GM21528 (cell line): ENCODE results near the gene CMTM3.
"Not testable (repeated sequence)": the region's sequence is repeated elsewhere in the genome, so short reads cannot be mapped to it uniquely, and the experiment has no call there.

Source experiments
- ATAC-seq: cut with Tn5 transposase; IDR thresholded peaks from one replicate; pipeline ENCODE4 v1.9.1; 2021; ENCODE audit warnings: mild to moderate bottlenecking, moderate library complexity; ENCODE audit not compliant: unreplicated experiment, low FRiP score

CMTM3 gene

GRCh38 chr16:66658143-66658859 is 53.8 kb downstream of the CMTM3 start:
- no peak for ATAC-seq

GRCh38 chr16:66658860-66659190 is 54.3 kb downstream of the CMTM3 start:
- ATAC-seq = no peak

GRCh38 chr16:66660422-66661209 is 56.1 kb downstream of the CMTM3 start:
- no peak for ATAC-seq

GRCh38 chr16:66661210-66661560 is 56.7 kb downstream of the CMTM3 start:
- no peak for ATAC-seq

- not testable (repeated sequence) for ATAC-seq
Observed at GRCh38 chr16:66661671-66662346, 57.3 kb downstream of the CMTM3 start.

- no peak for ATAC-seq
Observed at GRCh38 chr16:66662445-66663194, 58.1 kb downstream of the CMTM3 start.
